ENCODE data around the gene HSPA12B. TPM values are rescaled to one million over a fixed set of nuclear protein-coding genes. Genes with fewer than 3 reads are reported as not detected.

HSPA12B gene
- total RNA-seq, 4 donors from 2014 or later: 0.64 to 4.6 (median 1.8) TPM

DNA sequence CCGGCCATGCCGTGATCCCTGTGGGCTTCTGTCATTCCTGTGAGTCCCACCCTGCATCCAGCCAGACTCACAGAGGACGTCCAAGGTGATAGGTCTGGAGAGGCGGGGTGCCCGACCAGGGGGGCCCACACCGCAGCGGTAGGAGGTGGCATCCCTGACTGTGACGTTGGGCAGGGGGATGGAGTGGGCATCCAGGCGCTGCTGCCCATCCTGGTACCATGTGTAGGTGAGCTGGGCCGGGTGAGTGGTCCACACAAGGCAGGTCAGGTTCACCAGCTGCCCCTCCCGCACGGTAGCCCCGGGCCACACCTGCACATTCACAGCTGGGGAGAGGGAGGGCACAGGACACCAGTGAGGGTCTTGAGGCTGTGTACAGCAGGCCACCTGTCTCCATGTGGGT is 39.1 kb upstream of the HSPA12B start:
- intact Hi-C loops (cut with DNase I): no loop called here
- no peaks in the 10 kb centered on the region for H3K27me3 ChIP-seq
- 93 to 100% methylated on average over 1 to 3 of the region's 13 CpGs for WGBS, 2 donors
- no peak for TF ChIP-seq POLR2A (IDR thresholded peaks at IDR 0.05)
- TF ChIP-seq, protein P1, sequence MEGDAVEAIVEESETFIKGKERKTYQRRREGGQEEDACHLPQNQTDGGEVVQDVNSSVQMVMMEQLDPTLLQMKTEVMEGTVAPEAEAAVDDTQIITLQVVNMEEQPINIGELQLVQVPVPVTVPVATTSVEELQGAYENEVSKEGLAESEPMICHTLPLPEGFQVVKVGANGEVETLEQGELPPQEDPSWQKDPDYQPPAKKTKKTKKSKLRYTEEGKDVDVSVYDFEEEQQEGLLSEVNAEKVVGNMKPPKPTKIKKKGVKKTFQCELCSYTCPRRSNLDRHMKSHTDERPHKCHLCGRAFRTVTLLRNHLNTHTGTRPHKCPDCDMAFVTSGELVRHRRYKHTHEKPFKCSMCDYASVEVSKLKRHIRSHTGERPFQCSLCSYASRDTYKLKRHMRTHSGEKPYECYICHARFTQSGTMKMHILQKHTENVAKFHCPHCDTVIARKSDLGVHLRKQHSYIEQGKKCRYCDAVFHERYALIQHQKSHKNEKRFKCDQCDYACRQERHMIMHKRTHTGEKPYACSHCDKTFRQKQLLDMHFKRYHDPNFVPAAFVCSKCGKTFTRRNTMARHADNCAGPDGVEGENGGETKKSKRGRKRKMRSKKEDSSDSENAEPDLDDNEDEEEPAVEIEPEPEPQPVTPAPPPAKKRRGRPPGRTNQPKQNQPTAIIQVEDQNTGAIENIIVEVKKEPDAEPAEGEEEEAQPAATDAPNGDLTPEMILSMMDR (IDR thresholded peaks at IDR 0.05): no peak
- H3K36me3 ChIP-seq: no peaks in the 10 kb centered on the region
- H3K9me3 ChIP-seq: no peaks in the 10 kb centered on the region
- H3K4me1 ChIP-seq: no peaks in the 10 kb centered on the region
- H3K4me3 ChIP-seq: no peak overlapping the region
- H3K27ac ChIP-seq: no peak overlapping the region
- DNase-seq: no peak

DNA sequence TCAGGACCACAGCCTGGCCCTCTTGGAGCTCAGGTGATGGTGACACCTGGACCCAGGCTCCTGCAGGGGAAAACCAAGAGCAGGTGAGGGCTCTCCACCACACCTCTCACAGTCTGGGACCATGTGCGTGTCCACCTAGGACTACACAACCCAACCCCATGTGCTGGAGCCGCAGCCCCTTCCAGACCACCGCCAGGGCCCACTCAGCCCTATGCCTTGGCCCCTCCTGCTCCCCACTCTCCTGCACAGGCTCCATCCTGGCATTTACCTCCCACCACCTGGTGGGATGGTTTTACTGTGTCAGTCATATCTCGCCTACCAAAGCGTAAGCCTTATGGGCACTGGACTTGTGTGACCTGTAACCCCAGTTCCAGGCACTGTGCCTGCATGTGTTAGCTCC is 37.6 kb upstream of the HSPA12B start:
- H3K27ac ChIP-seq: no peak overlapping the region
- TF ChIP-seq POLR2A (IDR thresholded peaks at IDR 0.05): no peak
- TF ChIP-seq, protein P1 (IDR thresholded peaks at IDR 0.05): no peak
- no peak overlapping the region for H3K4me3 ChIP-seq
- intact Hi-C loops (cut with DNase I): no loop called here
- H3K4me1 ChIP-seq: no peaks in the 10 kb centered on the region
- no peaks in the 10 kb centered on the region for H3K36me3 ChIP-seq
- WGBS, 2 donors: 91% methylated on average over 5 of the region's 5 CpGs; no CpG with 5 or more reads in 1 of the 2 donors
- no peaks in the 10 kb centered on the region for H3K9me3 ChIP-seq
- DNase-seq: no peak
- no peaks in the 10 kb centered on the region for H3K27me3 ChIP-seq

DNA sequence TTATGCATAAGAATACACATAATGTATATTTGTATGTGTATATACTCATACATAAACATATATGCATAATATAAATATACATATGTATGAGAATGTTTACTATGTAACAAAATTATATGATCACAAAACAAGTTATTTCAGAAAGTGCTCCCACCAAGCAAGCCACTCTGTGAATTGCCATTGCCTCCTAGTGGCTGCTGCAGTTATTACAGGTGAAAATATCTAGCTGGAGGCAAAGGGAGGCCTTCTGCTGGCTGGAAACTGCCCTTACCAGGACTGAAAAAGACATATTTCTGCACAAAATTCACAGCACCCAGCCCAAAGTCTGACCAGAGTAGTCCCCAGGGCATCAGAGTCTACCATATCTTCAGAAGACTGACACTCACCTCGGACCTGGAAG is 36.3 kb upstream of the HSPA12B start:
- no peak overlapping the region for H3K27ac ChIP-seq
- no peak for DNase-seq
- TF ChIP-seq, protein P1 (IDR thresholded peaks at IDR 0.05): peak in 2 of 6 experiments; percentile 10 to 37
- TF ChIP-seq POLR2A (IDR thresholded peaks at IDR 0.05): no peak
- WGBS, 2 donors: 57 to 83% methylated on average over 1 of the region's 1 CpG
- no peaks in the 10 kb centered on the region for H3K27me3 ChIP-seq
- H3K36me3 ChIP-seq: no peaks in the 10 kb centered on the region
- H3K9me3 ChIP-seq: no peaks in the 10 kb centered on the region
- H3K4me1 ChIP-seq: no peaks in the 10 kb centered on the region
- H3K4me3 ChIP-seq: no peak overlapping the region
- intact Hi-C loops (cut with DNase I): no loop called here

DNA sequence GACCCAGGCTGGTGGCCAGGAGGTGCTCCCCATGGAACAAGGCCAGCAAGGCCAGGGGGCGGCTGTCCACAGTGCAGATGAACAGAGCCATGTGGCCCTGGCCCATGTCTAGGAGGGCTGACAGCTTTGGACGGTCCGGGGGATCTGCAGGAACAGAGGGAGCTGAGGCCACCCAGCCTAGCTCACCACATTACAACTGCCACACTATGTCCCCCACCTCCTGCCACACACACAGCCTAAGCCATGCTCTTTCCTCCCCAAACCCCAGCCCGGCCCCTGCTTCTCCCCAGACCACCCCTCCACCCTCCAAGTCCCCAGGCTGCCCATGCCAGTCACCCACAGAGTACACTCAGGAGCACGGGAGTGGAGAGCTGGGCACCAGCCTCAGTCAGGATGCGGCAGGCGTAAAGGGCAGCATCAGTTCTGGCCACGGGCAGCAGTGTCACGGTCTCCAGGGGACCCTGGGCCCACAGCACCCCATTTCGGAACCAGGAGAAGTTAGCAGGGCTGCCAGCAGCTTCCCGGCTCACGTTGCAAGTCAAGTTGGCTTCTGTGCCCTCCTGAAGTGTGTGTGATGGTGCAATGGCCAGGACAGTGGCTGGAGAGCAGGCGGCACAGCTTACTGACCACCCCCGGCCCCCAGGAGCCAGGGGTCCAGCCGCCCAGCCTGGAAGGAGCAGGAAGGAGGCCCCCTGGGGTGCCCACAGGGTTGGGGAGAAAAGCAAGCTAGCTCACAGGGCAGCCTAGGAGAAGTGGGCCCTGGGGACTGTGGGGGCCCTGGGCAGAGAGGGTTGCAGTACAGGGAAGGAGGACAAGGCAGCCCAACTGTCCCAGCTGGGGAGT is 35.5 kb upstream of the HSPA12B start:
- DNase-seq: no peak
- TF ChIP-seq, protein P1 (IDR thresholded peaks at IDR 0.05): no peak
- no peak for TF ChIP-seq POLR2A (IDR thresholded peaks at IDR 0.05)
- H3K27me3 ChIP-seq: no peaks in the 10 kb centered on the region
- H3K27ac ChIP-seq: no peak overlapping the region
- 79% methylated on average over 6 of the region's 15 CpGs; no CpG with 5 or more reads in 1 of the 2 donors for WGBS, 2 donors
- H3K9me3 ChIP-seq: no peaks in the 10 kb centered on the region
- no peaks in the 10 kb centered on the region for H3K4me1 ChIP-seq
- H3K36me3 ChIP-seq: no peaks in the 10 kb centered on the region
- intact Hi-C loops (cut with DNase I): no loop called here
- no peak overlapping the region for H3K4me3 ChIP-seq

DNA sequence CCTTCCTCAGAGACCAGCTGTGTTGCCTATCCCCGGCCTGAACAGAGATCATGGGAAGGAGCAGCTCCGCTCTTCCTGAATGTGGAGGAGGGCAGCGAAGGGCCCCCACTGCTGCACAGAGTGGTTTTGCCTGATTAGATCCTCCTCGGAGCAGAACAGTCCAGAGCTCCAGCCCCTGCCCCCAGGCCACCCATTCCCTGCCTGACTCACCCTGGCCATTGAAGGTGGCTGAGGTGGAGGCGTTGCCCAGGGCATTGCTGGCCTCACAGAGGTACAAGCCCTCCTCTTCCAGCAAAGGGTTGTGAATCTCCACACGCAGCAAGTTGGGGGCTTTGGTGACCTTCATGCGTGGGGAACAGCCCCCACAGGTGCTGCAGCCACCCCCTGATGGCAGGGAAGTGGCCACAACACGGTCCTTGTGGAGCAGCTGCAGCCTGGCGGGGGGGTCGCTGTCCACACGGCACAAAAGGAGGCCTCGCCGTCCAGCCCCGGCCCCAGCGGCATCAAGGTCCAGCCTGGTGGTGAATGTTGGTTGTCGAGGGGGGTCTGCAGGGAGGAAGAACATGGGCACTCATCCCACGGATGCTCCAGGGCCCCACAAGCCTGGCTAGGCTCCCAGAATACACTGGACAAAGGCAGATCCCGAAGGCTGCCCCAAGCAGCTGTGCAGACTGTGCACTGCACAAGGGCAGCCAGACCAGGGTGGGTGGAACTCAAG is 34.7 kb upstream of the HSPA12B start:
- no peak overlapping the region for H3K27ac ChIP-seq
- no peaks in the 10 kb centered on the region for H3K4me1 ChIP-seq
- intact Hi-C loops (cut with DNase I): no loop called here
- TF ChIP-seq, protein P1 (IDR thresholded peaks at IDR 0.05): no peak
- no peak for TF ChIP-seq POLR2A (IDR thresholded peaks at IDR 0.05)
- H3K27me3 ChIP-seq: no peaks in the 10 kb centered on the region
- H3K9me3 ChIP-seq: no peaks in the 10 kb centered on the region
- no peak for DNase-seq
- no peaks in the 10 kb centered on the region for H3K36me3 ChIP-seq
- no peak overlapping the region for H3K4me3 ChIP-seq
- 56 to 58% methylated on average over 3 of the region's 18 CpGs for whole genome bisulfite sequencing, 2 donors

Measured in esophagus squamous epithelium (tissue), 5 donors.